GM21423 (cell line): ENCODE data around the gene CD14.
"Not testable (repeated sequence)": the region's sequence is repeated elsewhere in the genome, so short reads cannot be mapped to it uniquely, and the experiment has no call there.

Experiments
- ATAC-seq: cut with Tn5 transposase; IDR thresholded peaks from one replicate; pipeline ENCODE4 v1.9.1; 2021; ENCODE audit warnings: mild to moderate bottlenecking, moderate library complexity; ENCODE audit not compliant: unreplicated experiment

CD14 gene

GRCh38 chr5:140598836-140599235 is 34.1 kb downstream of the CD14 start:
- no peak for ATAC-seq

GRCh38 chr5:140596321-140596741 is 36.6 kb downstream of the CD14 start:
- no peak for ATAC-seq

DNA sequence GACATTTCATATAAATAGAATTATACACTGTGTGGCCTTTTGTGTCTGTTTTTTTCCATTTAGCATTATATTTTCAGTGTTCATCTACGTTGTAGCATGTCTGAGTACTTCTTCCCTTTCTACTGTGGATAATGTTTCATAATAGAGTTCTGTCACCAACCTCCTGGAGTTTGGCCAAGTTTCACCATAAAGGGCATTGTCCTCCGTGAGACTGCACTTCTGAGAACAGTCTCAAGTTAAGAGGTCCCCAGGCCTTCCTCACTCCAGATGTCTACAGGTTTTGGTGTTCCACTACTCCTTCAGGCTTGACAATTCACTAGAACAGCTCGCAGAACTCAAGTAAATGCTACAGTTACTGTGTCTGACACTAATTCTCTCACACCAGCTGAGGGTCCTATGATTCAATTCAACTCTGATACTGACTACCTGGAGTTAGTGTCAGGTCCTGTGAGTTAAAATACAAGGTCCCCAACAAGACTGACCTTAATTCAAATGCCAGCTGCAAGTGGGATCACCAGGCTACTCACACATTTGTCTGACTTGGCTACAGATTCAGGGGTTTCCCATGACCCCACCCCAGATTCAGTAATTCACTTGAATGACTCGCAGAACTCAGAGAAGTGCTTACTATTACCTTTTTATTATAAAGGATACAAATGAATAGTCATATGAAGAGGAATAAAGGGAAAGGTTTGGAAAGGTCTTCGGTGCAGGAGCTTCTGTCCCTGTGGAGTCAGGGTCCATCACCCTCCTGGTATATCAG is 37.3 kb downstream of the CD14 start:
- ATAC-seq = no peak

- no peak for ATAC-seq
Observed at GRCh38 chr5:140594169-140594568, 38.8 kb downstream of the CD14 start.

DNA sequence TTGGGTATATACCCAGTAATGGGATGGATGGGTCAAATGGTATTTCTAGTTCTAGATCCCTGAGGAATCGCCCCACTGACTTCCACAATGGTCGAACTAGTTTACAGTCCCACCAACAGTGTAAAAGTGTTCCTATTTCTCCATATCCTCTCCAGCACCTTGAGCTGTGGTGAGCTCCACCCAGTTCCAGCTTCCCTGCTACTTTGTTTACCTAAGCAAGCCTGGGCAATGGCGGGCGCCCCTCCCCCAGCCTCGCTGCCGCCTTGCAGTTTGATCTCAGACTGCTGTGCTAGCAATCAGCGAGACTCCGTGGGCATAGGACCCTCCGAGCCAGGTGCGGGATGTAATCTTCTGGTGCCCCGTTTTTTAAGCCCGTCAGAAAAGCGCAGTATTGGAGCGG is 39.9 kb downstream of the CD14 start:
- ATAC-seq = not testable (repeated sequence)

DNA sequence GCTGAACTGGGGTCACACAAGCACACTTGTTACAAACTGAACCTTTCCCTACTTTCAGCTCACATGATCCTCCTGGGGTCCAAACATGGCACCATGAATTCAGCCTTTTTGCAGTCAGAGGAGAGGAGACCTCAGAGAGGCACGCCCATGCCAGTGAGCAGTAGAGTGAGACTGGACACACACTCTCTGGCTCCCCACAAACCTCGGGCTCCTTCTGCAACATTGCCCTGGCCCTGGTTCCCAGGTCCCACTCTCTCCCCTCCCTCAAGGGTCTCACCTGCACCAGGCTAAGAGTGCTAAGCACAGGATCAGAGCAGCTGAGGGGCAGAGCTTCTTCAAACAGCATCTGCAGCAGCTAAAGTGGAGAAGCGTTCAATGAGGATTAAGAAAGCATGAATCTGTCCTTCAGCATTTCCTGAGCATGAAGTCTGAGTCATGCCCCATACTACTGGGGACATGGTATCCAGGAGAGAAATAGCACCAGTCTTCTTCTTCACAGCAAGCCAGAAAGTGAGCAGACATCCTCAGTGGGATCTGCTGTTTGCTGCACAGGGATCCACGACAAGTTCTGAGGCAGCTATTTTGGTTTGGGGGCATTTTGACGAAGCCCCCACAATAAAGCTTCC is 41.1 kb downstream of the CD14 start:
- no peak for ATAC-seq

DNA sequence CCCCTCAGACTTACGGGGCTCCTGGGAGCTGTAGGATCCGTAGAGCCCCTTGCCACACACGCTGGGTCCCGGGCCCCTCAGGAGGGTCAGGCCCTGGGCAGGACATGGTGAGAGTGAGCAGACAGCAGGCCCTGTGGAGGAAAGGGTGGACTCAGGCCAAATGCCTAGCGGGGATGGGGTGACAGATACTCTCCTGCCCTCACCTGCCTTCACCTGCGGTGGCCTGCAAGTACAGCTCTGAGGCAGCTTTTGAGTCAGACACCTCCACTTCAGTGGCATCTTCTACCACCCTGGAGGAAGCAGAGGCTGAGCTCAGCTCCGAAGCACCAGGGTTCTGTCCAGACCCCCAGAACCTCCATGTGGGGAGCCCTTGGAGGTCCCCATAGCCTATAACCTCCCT is 42.1 kb downstream of the CD14 start:
- no peak for ATAC-seq

- no peak for ATAC-seq
Observed at GRCh38 chr5:140588311-140589070, 44.5 kb downstream of the CD14 start.

GRCh38 chr5:140587495-140587894 is 45.5 kb downstream of the CD14 start:
- no peak for ATAC-seq
